ENCODE results near the gene ELMOD3. TPM values are rescaled to one million over a fixed set of nuclear protein-coding genes. Genes with fewer than 3 reads are reported as not detected.
"Not testable (repeated sequence)": the region's sequence is repeated elsewhere in the genome, so short reads cannot be mapped to it uniquely, and the experiment has no call there.

The ELMOD3 gene
- total RNA-seq, 1 donor from 2014 or later, result 30.3 TPM

DNA sequence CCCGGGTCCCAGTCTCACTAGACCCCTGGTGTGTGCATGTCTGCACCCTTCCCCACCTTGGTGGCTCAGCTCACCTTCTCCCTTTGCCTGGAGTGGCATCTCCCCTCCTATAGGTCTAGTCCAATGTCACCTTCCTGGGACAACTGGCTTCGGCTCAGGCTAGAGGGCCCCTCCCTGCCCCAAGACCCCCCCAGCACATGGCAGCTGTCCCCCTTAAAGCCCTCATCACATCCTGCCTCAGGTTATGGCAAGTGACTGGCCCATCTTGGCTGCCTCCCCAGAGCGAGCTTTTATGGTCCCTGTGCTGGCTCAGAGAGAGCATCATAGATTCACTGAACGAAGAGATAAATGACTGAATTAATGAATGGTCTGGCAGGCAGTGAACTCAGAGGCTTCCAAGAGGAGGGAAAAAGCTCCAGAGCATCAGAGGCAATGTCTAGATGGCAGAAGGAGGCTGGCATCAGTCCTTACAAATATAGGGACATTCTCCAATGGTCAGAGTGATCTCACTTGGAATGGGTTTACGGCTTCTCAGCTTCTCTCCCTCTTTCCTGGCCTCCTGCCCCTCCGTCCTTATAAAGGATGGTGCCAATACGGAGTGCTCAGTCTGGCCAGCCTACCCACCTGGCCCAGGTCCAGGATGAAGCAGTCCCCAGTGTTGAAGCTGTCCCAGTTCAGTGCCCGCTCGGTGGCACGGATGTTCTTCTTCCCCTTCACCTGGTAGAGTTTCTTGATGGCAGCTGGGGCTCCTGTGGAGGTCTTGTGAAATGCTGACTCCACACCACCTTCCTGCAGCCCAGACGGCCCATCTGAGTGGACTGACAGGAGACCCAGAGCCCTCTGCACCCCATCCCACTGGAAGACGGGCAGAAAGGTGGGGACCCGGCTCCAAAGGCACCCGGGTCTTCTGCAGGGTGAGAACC, 46.2 kb downstream of the ELMOD3 start:
- DNase-seq (ENCODE audit: low spot score), result no peak

DNA sequence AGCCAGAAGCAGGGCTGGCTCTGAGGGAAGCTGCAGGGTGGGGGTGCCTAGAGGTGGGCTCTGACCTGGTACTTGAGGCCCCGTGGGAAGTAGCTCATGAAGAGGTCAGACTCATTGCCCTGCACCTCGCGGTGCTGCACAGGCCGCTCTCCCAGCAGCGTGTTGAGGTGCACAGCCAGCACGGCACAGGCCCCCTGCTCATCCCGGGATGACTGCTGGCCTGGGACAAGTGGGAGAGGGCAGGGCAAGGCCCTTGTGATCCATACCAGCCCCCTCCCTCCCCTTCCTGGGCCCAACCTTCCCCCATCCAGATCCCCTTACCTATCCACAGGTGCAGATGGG, 46.9 kb downstream of the ELMOD3 start:
- DNase-seq (ENCODE audit: low spot score), result no peak

DNA sequence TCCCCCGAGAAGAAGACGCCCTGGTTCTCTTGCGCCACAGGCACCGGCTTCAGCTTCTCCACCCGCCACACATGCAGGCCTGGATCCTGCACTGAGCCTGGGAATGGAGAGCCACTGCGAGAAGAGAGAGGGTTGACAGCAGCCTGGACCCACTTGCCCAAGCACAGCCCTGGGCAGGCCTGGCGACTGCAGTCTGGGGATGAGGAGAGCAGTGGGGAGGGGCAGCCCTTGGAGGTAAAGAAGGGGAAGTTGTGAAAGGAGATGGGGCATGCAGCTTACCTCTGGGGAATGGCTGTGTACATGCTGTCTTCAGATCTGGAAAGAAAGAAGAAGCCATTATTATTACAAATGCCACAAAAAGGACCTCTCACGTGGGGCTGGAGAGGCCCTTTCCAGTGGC, 47.3 kb downstream of the ELMOD3 start:
- no peak for DNase-seq (ENCODE audit: low spot score)

DNA sequence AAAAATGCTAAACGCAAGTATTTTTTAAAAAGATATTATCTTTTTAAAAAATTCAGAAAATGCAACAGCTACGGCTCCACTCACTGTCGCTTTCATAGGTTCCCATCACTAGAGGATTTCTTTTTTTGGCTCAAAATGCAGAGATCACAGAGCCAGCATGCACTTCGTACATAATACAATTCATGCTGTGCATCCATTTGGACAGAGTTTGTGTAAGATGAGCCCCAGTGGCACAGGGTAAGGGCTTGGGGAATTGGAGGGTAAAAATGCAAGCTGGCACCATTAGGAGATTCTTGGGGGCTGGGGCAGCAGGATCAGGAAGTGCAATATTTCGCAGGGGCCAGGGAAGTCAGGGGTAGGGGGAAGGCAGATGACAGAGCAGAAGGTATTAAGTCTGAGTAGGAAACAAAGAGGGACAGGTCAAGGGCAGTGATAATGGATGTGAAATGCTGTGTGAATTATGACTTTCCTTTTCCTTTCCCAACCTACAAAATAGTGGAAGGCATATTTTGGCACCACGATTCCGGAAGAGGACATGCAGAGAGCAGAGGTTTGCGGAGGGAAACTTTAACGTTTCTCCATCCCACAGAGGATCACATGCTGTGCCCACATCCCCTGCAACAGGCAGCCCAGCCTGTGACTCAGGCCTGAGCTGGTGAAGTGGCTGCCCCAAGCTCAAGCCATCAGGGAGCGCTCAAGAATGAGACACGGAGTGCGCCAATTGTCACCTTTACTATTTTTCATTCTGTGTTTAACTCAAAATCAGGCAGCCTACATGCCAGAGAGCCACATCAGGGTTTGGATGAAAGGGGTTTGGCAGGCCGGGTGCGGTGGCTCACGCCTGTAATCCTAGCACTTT, 50.9 kb downstream of the ELMOD3 start:
- peak; percentile 57 for DNase-seq (ENCODE audit: low spot score)

DNA sequence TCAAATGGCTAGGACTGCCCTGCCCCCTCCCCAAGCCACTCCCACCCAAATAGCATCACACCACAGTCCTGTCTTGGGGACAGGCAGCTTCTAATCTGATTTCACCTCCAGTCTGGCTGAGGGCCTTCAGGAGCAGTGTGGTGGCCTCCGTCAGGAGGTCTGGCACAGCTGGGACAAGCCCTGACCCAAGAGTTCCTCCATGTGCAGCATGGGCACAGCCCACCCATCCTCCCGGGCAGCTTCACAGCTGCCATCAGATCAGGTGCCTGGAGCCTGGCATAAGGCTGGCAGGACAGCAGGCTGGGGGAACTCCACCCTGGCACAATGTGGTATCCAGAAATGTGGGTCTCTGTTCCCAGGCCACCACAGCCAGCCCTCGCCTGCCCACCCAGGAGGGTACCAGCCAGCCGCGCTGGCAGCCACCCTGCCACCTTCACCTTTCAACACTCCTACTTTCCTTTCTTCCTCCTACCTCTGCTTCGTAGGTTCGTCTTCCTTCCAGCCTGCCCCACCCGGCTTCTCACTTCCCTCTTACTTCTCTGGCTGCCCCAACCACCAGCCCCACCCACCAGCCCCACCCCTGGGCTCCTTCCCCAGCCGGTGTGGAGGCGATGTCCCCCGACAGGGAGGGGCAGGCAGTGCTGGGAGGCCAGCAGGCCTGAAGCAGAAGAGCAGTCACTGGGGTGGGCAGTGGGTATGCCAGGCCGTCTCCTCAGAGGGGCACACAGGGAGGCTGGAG, 55.4 kb downstream of the ELMOD3 start, which contains the start of gene CAPG:
Gene CAPG (minus strand): TSS at position 522 of the 739 bp plus-strand sequence. CDS start 8,221 bp downstream, outside the sequence.
- DNase-seq (ENCODE audit: low spot score), result peak; percentile 69

DNA sequence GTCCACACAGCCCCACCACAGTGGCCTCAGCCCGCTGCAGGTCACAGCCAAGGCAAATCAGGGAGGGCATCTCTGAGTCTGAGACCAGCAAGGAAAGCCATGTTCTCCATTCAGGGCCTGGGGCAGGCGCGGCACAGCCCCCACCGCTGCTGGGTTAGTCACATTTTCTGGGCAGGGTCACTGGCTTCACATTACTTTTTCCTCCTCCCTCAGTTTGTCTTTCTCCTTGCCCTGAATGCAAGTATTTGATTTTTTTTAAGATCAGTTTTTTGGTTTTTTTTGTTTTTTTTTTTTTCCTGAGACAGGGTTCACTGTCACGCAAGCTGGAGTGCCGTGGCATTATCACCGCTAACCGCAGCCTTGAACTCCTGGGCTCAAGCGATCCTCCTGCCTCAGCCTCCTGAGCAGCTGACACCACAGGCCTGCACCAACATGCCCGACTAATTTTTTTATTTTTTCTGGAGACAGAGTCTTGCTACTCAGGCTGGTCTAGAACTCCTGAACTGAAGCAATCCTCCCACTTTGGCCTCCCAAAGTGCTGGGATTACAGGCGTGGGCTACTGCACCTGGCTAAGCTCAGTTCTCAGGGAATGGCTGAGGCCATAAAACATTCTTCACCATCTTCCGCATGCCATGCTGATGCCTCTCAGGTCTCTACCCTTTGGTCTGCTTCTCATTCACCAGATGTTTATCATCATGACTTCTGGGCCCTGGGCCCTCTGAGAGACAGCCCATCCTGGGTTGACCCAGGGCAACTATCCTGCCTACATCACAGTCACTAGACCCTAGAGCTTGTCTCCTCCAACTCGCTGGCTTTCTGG, 56.2 kb downstream of the ELMOD3 start:
- no peak for DNase-seq (ENCODE audit: low spot score)

DNA sequence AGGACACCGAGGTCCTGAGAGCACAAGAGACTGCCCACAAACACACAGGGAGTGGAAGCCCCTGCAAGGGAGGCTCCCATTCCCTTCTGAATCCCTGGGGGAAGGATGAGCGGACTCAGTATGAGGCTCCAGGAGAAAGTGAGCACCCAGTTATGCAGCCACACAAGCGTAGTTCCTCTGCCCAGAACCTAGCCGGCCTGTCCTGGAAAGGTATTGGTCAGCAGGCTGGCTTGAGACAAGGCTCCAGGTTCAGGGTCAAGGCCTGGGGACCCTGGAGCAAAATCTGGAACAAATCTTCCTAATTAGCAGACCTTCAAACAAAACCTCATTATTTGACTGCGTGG, 56.8 kb downstream of the ELMOD3 start:
- DNase-seq (ENCODE audit: low spot score), result no peak

DNA sequence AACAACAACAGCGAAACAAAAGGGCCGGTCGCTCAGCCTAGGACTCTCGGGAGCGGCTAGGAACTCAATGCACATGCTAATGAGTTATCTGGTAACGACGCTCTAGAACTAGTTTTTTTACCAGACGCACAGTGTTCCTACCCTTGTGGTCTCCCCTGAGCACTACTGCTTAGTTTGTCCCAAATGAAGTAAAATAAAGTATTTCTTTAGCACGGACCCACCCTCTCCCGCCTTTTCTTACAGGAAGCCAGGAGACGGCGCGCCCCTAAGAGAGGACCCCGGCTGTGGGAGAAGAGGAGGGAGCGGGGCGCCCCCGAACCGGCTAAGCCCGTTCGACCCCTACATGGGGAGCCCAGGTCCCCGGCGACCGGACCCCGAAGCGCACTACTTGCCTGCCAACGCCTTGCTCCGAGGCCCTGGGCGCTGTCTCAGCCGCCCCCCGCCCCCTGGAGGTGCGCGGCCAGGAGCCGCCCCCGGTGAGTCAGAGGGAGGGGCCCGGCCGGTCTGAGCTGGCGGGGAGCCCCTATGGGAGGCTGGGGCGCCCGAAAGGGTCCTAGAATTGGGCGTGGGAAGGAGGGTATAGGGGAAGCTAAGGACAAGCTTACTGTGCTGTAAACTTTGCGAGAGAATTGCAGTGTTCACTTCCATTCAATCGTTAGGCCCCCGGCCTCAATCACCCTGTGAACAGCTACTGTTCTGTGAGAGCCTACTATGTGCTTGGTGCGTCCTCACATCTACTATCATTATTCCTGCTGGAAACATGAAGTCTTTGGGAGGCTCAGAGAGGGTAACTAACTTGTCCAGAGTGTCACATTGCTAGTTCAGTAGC, 59.2 kb downstream of the ELMOD3 start:
- DNase-seq (ENCODE audit: low spot score), result no peak

DNA sequence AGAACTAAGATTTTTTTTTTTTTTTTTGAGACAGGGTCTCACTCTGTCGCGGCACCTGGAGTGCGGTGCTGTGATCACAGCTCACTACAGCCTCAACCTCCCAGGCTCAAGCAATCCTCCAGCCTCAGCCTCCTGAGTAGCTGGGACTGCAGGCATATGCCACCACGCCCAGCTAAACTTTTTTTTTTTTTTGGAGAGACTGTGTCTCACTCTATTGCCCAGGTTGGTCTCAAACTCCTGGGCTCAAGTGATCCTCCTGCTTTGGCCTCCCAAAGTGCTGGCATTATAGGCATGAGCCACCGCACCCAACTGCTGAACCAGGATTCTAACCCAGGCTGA, 59.8 kb downstream of the ELMOD3 start:
- not testable (repeated sequence) for DNase-seq (ENCODE audit: low spot score)

DNA sequence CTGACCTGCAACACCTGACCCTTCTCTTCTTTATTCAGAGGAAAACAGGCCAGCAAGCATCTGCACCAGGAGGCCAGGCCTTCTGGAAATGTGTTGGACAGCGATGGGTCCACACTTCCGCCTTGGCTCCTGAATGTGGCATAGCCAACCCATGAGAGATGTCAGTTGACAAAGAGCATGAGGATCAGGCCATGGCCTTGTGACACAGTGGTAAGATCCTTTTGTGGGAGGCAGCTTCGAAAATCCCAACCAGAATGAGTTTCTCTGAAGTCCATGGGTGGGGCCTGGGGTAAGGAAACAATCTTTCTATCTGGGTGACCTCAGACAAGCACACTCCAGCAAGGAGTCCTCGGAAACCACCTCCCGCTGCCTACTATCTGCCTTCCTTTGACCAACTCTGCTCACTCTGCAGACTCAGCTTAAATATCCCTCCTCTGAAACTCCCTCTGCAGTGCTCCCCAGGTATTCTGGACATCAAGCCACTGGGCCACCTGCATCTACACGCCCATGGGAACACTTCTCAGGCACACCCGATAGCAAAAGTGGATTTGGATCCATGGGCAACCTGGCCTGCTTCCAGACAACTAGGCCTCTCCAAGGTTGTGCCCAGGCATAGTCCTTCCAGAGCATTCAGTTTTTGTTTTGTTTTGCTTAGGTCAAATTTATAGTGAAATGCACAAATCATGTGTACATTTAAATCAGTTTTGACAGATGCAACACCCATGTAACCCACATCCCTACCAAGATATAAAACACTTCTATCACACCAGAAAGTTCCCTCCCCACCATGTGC, 60.4 kb downstream of the ELMOD3 start:
- DNase-seq (ENCODE audit: low spot score), result no peak

DNA sequence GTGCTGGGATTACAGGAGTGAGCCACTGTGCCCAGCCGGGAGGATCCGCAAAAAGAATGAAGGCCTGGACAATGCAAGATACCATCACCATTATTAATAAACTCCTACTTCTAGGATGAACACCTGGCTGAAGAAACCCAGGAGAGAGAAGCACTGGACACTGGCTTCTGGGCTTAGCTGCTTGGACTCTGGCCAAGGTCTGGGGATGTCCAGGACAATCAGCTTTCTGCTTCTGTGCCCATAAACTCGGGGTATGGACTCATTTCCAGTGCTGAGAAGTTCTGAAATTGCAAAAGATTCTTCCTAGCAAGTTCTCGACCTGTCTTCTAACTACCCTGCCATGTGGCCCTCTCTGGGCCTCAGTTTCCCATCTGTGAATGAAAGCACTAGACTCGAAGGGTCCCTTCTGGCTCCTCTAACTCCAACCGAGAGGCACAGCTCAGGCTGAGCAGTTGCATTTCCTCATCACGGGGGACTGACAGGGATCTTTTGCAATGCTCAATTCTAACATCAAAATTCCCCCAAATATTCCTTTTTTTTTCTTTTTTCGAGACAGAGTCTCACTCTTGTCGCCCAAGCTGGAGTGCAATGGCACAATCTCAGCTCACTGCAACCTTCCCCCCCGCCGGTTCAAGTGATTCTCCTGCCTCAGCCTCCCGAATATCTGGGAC, 61.5 kb downstream of the ELMOD3 start:
- DNase-seq (ENCODE audit: low spot score), result no peak

DNA sequence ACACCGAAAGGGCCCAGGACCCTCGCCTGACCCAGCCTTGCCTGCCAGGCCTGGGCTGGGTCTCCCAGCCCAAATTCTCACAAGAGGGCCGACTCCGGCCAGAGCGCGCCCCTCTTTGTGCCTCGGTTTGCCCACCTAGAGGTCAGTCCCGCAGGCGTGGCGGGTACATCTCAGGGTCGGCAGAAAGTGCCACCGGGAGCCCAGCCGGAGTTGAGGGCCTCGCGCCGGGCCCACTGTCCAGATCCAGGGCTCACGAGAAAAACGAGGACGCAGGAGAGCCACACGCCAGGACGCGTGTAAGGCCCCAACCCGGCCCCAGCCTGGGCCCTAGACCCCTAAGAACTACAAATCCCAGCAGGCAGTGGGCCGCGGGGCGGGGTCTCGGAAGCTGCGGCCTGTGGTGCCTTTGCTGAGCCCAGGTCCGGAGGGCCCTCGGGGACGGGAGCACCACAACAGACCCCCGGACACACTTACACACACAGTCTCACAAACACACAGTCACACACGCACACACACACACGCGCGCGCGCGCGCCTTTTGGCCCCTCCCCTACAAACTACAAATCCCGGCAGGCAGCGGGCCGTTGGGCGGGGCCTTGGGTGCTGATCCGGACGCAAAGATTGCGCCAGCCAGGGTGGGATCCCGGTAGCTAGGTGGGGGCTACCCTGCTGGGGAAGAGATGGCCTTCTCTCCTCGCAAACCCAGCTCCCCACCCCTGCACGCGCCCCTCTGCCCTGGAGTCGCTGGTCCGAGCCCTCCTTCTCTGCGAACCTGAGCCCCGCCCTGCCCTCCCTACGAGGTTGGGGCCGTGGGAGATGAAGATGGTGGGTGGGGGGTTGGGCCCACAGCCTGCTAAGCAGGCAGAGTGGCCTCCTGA, 63.8 kb downstream of the ELMOD3 start, which contains the start of gene SH2D6:
Gene SH2D6 (plus strand): TSS at position 583 of the 877 bp plus-strand sequence. CDS start 10,752 bp downstream, outside the sequence.
- peak; percentile 79 for DNase-seq (ENCODE audit: low spot score)

DNA sequence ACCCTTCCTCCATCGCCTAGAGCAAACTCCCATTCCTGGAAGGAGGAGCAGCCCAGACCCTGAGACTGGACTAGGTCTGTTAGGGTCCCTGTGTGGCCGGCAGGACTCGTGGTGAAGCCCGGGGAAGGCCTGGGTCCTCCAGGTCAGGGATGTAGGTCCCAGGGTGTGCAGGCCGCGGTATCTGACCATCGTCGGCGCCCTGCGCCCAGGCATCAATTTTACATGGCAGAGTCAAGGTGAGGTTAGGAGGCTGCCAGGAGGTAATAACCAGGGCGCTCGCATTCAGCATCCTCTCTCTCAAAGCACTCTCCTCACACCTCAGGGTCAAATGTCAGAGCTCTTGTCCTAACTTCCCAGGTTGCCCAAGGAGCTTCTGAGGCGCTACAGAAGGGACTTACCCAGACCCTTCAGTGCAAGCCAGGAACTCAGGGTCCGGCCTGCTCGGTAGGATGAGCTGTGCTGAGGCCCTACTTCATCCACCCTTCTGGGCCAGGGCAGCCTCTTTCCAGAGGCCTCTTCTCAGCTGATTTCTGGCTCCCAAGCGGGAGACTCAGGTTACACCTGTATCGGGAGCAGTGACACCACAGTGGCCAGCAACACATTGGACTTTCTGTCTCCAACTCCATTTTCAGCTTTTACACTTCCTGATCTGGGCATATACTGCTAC, 64.6 kb downstream of the ELMOD3 start:
- no peak for DNase-seq (ENCODE audit: low spot score)

DNA sequence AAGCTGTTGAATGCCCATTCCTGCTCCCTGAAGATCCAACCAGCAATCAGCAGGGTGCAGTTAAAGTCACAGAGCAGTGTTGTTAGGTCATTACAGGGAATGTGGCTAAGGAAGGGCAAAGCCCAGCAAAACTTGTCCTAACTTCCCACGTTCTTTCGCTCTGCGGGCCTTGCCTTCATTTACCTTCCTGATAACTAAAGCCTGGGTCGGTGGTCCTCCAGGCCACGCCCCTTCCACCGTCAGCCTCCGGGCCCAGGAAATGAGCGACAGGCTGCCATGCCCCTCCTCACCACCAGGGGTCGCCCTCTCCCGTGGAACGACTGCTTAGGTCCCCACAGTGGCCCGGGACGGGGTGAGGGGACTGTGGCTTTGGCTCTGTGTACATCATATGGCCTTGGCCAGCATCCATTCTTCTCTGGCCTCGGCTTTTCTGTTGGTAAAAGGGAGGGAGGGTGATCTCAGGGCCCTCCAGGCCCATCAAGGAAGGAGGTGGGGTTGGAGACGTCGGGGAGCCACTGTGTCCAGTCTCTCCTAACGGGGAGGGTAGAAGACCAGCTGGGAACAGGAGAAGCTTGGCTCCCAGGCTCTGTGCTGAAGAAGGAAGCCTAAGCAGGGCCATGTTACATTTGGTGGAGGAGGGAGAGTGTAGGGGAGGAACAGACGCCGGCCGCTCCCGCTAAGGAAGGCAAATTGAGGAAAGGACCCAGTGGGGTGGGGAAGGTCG, 66.1 kb downstream of the ELMOD3 start:
- peak; percentile 91 for DNase-seq (ENCODE audit: low spot score)

DNA sequence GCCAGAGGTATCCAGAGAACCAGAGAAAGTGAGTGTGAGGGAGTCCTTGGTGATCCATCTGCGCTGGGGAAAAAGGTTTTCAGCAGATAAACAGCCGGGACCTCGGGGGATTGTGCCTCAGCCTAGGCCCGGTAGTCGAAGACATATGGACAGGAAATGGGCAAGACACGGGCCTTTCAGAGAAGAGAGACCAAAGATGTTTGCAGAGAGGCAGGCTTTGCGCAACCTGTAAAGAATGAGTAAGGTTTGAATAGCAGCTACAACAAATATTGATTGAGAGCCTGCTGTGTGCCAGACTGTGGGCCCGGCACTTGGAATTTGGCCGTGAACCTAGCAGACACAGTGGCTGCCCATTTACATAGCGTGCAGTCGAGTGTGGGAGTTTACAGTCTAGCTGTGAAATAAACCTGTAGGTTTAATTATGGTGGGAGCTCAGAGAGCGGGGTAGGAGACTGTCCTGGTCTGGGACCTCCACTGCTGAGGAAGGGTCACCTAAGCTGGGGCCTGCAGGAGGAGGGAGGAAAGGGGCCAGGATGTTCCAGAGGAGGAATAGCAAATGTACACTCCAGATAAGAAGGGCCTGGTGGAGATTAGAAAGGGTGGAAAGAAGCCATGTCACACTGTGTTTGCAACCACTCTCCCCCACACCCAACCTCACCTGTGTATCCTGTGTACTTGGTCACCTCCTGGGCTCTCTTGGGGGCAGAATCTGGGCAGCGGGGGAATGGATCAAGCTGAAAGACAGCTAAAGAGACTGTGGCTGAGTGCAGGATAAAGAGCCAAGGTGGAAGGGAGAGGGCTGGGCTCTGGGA, 66.9 kb downstream of the ELMOD3 start:
- peak; percentile 84 for DNase-seq (ENCODE audit: low spot score)

DNA sequence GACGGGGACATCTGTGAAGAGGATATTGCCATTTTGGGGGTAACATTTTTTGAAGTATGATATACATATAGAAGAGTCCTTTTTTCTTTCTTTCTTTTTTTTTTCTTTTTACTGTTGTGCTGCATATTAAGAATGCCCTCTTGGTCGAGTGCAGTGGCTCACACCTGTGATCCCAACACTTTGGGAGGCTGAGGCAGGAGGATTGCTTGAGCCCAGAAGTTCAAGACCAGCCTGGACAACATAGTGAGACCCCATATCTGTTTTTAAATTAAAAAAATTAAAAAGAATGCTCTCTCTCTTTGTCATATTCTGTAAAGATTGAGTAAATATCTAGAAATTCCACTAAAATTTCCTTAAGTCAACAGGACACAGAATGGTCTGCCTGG, 67.5 kb downstream of the ELMOD3 start:
- no peak for DNase-seq (ENCODE audit: low spot score)

All from mucosa of gallbladder (tissue), 1 donor.